Measurements from ENCODE around the gene ACYP2.
A peak's percentile ranks its signal among the peaks of the same experiment; 100 is the strongest.
"Not testable (repeated sequence)": the region's sequence is repeated elsewhere in the genome, so short reads cannot be mapped to it uniquely, and the experiment has no call there.

ACYP2 gene

GRCh38 chr2:54099829-54100585 is 15.4 kb upstream of the ACYP2 start:
- no peak for DNase-seq

DNA sequence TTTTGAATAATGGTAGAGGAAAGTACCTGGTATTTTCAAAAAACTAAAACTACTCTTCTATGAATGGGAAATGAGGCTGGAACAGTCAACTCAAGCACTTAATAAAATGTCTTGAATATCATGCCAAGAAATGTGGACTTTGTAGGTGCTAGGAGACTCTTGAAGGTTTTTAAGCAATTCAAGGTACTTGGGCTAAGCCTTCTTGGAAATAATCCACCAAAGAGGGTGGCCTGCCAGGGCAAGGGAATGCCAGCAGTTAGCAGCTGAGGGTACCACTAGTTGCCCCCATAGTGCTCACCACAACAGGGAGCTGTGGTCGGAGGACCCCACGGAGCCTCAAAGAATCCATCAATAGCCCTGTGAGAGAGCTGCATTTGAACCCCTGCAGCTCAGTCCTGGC is 14.6 kb upstream of the ACYP2 start:
- no peak for DNase-seq

DNA sequence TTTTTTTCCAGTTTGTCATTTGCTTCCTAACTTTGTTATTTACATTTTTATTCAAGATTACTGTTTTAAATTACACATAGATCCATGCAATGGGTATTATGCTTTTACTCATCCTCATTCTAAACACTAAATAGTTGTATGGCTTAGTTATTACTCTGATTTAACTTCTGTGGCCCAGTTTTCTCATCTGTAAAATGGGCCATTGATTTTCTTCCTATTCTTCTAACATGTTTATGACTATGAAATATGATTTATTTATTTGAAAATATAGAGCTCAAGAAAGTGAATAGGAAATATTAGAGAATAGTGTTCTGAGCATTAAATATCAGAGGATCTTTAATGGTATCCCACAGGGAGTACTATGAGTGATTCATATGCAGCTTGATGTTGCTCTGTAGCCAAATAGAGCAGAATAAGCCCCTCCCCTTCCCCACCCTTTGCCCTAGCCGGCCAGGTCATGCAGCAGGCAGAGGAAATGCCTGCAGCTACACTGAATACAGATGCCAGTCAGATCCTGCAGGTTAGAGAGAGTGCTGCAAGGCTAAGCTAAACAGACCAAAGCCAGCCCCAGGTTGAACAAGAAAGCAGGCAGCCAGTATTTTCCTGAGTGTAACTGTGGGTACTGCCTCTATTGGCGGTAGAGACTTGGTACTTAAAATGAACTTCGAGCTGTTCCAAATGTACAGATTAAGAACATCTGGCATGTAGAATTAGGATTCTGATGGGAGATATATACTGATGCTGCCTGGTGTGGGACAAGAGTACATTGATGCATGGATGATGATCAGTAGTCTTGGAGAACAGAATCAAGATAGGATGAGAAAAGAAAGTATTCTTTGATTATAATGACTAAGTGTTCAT is 11.7 kb upstream of the ACYP2 start:
- DNase-seq, result peak; percentile 68

DNA sequence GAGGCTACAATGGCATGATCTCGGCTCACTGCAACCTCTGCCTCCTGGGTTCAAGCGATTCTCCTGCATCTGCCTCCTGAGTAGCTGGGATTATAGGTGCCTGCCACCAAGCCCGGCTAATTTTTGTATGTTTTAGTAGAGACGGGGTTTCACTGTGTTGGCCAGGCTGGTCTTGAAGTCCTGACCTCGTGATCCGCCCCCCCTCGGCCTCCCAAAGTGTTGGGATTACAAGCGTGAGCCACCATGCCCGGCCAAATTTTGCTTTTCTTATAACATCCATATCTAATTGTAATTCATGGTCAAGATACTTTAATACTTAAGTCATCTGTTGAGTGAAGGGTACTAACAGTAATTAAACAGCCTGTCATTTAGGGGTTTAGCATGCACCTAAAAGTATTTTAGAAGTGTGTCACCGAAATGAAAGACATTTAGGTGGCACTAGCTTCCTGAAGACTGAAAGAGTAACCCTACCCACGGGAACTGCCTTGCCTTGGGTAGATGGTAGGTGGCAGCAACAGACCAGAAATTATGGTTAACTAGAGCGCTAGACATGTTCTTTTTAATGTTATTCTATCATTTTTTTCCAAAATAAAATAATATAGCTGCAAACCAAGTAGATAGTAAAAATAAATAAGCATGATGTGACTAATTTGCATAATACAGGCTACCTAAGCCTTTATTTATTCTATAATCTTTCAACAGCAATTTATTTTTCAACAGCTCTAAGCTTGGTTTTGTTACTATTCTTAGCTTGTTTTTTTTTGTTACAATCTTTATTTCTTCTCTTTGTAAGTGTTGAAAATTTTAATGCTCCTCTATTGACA is 8.6 kb upstream of the ACYP2 start:
- DNase-seq, result peak; percentile 87

- no peak for DNase-seq
These were observed 8.0 kb upstream of the ACYP2 start for GRCh38 chr2:54107455-54107764.

- peak; percentile 24 for DNase-seq
These were observed 7.4 kb upstream of the ACYP2 start for GRCh38 chr2:54107903-54108615.

DNA sequence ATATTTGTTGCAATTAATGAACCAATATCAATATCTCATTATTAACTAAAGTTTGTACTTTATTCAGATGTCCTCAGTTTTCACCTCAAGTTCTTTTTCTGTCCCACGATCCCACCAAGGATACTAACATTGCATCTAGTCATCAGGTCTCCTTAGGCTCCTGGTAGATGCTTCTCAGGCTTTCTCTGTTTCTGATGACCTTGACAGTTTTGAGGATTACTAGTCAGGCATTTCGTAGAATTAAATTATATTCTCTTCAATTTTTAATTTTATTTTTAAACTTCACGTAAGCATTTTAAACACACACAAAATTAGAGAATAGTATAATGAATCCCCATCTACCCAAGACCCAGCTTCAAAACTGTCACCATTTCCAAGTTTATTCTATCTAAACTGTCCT is 5.6 kb upstream of the ACYP2 start:
- DNase-seq, result no peak

- not testable (repeated sequence) for DNase-seq
These were observed 936 bp upstream of the ACYP2 start for GRCh38 chr2:54114479-54114878.

DNA sequence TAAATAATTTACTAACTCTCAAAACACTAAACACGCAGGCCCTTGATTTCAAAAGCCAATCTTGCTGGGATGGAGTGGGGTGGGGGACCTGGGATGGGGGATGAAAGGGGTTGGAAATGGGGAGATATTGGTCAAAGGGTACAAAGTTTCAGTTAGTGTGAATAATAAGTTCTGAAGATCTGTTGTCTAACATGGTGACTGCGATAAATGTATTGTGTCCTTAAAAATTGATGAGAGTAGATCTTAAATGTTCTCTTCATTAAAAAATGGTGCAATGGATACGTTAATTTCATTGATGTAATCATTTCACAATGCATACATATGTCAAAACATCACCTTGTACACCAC is 505 bp upstream of the ACYP2 start:
- no peak for DNase-seq

GRCh38 chr2:54116598-54116997 is 1.2 kb downstream of the ACYP2 start:
- peak; percentile 58 for DNase-seq

DNA sequence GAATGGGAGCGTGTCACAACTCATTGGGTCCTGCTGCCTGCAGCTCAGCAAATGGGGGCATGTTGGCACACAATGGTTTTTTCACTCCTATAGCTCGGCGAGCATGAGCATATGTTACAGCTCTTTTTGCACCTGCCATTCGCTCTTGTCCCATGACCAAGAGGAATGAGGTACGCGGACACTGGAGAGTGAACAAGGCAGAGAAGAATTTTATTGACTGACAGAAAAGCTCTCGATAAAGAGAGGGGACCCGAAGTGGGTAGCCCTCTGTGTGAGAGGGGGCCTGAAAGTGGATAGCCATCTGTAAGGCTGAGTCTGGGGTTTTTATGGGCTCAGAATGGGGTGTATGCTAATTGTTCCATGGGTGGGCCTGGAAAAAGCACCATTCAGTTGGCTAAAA is 5.5 kb downstream of the ACYP2 start:
- DNase-seq, result no peak

DNA sequence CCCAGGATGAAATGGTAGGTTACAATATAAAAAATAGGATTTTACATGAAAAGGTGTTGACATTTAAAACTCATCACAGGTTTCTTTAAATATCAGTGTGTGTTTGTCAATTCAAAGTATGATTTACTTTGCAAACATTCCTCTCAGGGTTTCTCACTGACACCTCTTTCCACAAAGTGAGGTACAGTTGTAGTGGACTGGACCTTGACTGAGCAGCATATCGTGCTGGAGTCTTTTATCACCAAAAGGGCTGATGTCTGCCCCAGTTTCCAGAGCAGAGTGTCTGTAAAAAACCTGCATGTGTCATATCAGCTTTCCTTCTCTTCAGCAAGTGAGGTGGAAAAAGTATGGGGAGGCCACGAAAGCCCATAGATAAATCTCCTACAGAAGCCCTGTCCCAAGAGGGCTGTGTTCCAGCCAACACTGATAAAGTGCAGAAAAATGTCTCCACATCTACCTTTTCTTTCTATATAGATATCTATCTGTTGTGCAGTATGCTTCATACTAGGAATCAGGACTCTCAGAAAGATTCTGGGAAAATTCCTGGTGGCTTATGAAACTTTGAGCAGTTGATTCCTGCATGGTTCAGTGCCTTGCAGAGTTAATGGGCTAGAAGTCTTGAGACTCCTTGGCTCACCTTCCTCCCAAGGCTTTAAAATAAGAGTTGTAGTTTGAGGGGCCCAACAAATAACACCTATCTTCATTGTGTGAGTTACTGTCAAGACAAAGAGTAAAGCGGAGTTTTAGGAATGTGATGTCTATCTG is 6.9 kb downstream of the ACYP2 start:
- no peak for DNase-seq

DNA sequence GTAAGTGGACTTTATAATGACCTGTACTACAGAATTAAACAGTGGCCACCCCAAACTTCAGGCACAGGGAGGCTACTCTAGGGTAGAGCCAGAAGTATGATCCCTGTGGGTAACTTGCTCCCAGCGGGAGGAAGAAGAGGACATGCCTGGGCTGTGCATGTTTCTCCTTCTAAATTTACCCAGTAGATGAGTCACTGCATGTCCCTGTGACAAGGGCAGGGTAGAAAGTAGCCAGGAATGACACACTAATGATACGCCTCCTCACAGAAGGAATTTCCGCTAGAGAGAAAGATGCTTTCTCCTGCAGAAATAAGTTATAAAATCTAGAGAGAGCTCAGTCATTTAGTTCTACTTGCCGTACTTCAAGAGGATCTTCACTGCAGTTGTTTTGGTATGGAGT is 7.5 kb downstream of the ACYP2 start:
- DNase-seq, result no peak

GRCh38 chr2:54127174-54127573 is 11.8 kb downstream of the ACYP2 start:
- not testable (repeated sequence) for DNase-seq

DNA sequence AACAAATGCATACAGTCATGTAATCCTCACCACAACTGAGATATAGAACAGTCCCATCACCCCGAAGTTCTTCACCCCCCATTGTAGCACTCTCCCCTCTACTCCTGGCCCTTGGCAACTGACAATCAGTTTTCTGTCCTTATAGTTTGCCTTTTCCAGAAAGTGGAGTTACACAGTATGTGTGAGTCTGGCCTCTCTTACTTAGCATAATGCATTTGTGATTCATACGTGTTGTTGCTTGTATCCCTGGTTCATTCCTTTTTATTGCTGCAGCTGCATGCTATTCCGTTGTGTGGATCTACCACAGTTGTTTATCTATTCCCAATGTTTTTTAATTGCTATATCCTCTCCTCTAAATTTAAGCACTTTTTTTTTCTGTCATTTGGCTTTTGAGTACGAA is 17.6 kb downstream of the ACYP2 start:
- no peak for DNase-seq

GRCh38 chr2:54139210-54139609 is 23.8 kb downstream of the ACYP2 start:
- no peak for DNase-seq

DNA sequence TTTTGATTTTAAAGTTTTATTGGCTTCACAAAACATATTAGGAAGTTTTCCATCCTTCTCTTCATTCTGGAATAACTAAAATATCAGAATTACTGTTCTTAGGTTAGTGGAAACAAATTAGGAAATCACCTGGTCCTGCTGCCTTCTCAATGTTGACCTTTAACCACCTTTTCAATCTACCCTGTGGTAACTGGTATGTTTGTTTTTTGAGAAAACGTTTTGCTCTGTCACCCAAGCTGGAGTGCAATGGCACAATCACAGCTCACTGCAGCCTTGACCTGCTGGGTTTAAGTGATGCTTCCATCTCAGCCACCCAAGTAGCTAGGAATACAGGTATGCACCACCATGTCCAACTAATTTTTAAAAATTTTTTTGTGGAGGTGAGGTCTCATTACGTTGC is 28.4 kb downstream of the ACYP2 start:
- DNase-seq, result no peak

DNA sequence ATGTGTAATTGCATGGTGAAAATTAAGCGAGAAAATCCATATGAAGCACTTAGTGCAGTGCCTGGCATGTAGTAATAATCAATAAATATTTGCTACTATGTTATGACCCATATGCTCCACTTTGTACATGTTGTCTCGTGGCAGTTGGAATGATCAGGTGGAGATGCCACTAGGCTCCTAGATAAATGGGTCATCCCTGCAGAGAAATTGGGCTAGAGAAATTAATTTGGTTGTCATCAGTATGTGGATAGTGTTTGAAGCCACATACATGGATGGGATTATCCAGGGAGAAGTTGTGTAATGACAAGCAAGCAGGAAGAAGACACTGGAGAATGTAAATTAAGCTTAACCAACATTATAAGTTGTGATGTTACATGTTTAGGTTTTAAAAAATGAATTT is 33.0 kb downstream of the ACYP2 start:
- DNase-seq, result no peak

GRCh38 chr2:54149638-54150441 is 34.4 kb downstream of the ACYP2 start:
- DNase-seq, result no peak

GRCh38 chr2:54158311-54158710 is 42.9 kb downstream of the ACYP2 start:
- DNase-seq, result no peak

- DNase-seq, result peak; percentile 9
These were observed 46.4 kb downstream of the ACYP2 start for GRCh38 chr2:54161660-54162424.
